ENCODE results near the gene SF3B2. TPM values are rescaled to one million over a fixed set of nuclear protein-coding genes. Genes with fewer than 3 reads are reported as not detected.

The SF3B2 gene
- total and polyA plus RNA-seq, 4 donors, result 50.5 to 67.6 (median 57.2) TPM

GRCh38 chr11:66032957-66033735 is 19.0 kb upstream of the SF3B2 start:
- no peak overlapping the region for H3K27ac ChIP-seq (ENCODE audit: low read depth in 1 of 2, low read length in 2 of 2)
- 76% methylated on average over 8 of the region's 8 CpGs for WGBS
- TF ChIP-seq FOXA2 (IDR thresholded peaks at IDR 0.05), result no peak
- no peak for TF ChIP-seq EGR1 (IDR thresholded peaks at IDR 0.05; ENCODE audit: low read depth in 2 of 2)
- H3K4me3 ChIP-seq (ENCODE audit: low read depth in 1 of 3, low read length in 3 of 3), result no peak overlapping the region
- H3K36me3 ChIP-seq (ENCODE audit: control insufficient read depth in 4 of 4, insufficient read depth in 3 of 4, low read depth in 1 of 4, low read length in 3 of 4), result no peaks in the 10 kb centered on the region
- no peak for DNase-seq (ENCODE audit: low spot score)
- no peak overlapping the region for H3K9ac ChIP-seq (ENCODE audit: low read depth in 1 of 2, low read length in 2 of 2)
- H3K9me3 ChIP-seq (ENCODE audit: control insufficient read depth in 4 of 4, low read length in 3 of 4), result no peaks in the 10 kb centered on the region
- H3K4me1 ChIP-seq (ENCODE audit: control insufficient read depth in 4 of 4, insufficient read depth in 4 of 4, low read length in 3 of 4), result no peaks in the 10 kb centered on the region
- peaks cover 0 to 5% (median 0%) of the 10 kb centered on the region in 4 donors for H3K27me3 ChIP-seq (ENCODE audit: control insufficient read depth in 4 of 4, insufficient read depth in 4 of 4, low read length in 3 of 4)

DNA sequence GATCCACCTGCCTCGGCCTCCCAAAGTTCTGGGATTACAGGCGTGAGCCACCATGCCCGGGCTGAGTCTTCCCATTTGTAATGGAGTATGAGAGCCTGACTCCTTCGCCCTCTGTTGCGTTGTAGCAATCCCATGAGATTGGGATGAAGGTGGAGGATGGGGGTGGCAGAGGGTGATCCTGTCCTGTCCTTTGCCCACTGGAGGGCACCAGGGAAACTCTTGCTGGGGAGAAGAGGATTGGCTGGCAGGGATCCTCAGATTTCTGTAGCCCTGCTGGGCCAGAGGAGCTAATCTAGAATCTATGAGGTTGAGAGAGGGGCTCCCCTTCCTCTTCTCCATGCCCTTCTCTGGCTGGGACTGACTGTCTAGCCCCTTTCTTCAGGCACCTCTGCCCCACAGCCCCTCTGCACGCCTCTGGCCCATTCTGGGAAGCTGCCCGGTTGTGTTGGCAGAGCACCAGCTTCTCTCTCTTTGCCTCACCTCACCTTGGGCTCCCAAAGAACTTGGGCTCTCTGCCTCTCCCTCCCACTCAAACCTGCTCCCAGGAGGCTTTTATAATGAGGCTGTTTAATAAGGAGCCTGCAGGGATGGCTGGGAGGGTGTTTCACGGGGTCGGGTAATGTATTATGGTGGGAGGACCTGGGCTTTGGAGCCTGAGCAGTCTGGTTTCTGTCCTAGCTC is 16.4 kb upstream of the SF3B2 start:
- Histone ChIP-seq H3K9me3 (ENCODE audit: control insufficient read depth in 4 of 4, low read length in 3 of 4) (no peaks in the 10 kb centered on the region), H3K27me3 (ENCODE audit: control insufficient read depth in 4 of 4, insufficient read depth in 4 of 4, low read length in 3 of 4) (peaks cover 0 to 5% (median 0%) of the 10 kb centered on the region in 4 donors), H3K4me3 (ENCODE audit: low read depth in 1 of 3, low read length in 3 of 3) (no peak overlapping the region), H3K36me3 (ENCODE audit: control insufficient read depth in 4 of 4, insufficient read depth in 3 of 4, low read depth in 1 of 4, low read length in 3 of 4) (no peaks in the 10 kb centered on the region), H3K4me1 (ENCODE audit: control insufficient read depth in 4 of 4, insufficient read depth in 4 of 4, low read length in 3 of 4) (no peaks in the 10 kb centered on the region), H3K27ac (ENCODE audit: low read depth in 1 of 2, low read length in 2 of 2) (no peak overlapping the region), H3K9ac (ENCODE audit: low read depth in 1 of 2, low read length in 2 of 2) (no peak overlapping the region)
- no peak for DNase-seq (ENCODE audit: low spot score)
- TF ChIP-seq JUND (IDR thresholded peaks at IDR 0.05), result no peak
- TF ChIP-seq TAF1 (conservative IDR thresholded peaks at IDR 0.05), result no peak
- TF ChIP-seq, protein P1, sequence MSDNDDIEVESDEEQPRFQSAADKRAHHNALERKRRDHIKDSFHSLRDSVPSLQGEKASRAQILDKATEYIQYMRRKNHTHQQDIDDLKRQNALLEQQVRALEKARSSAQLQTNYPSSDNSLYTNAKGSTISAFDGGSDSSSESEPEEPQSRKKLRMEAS (IDR thresholded peaks at IDR 0.05), result no peak
- no peak for TF ChIP-seq HNF4G (IDR thresholded peaks at IDR 0.05)
- no peak for TF ChIP-seq ZBTB33 (IDR thresholded peaks at IDR 0.05)
- WGBS, result 80% methylated on average over 9 of the region's 9 CpGs

GRCh38 chr11:66036334-66036710 is 15.8 kb upstream of the SF3B2 start:
- no peak overlapping the region for H3K27ac ChIP-seq (ENCODE audit: low read depth in 1 of 2, low read length in 2 of 2)
- no peak for TF ChIP-seq ZBTB33 (IDR thresholded peaks at IDR 0.05)
- peaks cover 0 to 5% (median 0%) of the 10 kb centered on the region in 4 donors for H3K27me3 ChIP-seq (ENCODE audit: control insufficient read depth in 4 of 4, insufficient read depth in 4 of 4, low read length in 3 of 4)
- H3K9ac ChIP-seq (ENCODE audit: low read depth in 1 of 2, low read length in 2 of 2), result no peak overlapping the region
- WGBS, result 88% methylated on average over 5 of the region's 5 CpGs
- H3K4me1 ChIP-seq (ENCODE audit: control insufficient read depth in 4 of 4, insufficient read depth in 4 of 4, low read length in 3 of 4), result no peaks in the 10 kb centered on the region
- H3K4me3 ChIP-seq (ENCODE audit: low read depth in 1 of 3, low read length in 3 of 3), result no peak overlapping the region
- DNase-seq (ENCODE audit: low spot score), result no peak
- no peaks in the 10 kb centered on the region for H3K9me3 ChIP-seq (ENCODE audit: control insufficient read depth in 4 of 4, low read length in 3 of 4)
- H3K36me3 ChIP-seq (ENCODE audit: control insufficient read depth in 4 of 4, insufficient read depth in 3 of 4, low read depth in 1 of 4, low read length in 3 of 4), result no peaks in the 10 kb centered on the region

Measured in liver (tissue), 9 donors.